NCI-H774 (cell line): ENCODE data around the gene MORC4.

Experiments used
- DNase-seq: peaks from one replicate; lab custom pipeline; 2025; lab: John Stamatoyannopoulos, UW

Gene MORC4

GRCh38 chrX:106905064-106905708, 94.8 kb downstream of the MORC4 start:
- DNase-seq = no peak

GRCh38 chrX:106903856-106904528, 96.0 kb downstream of the MORC4 start:
- DNase-seq = no peak

GRCh38 chrX:106903291-106903824, 96.7 kb downstream of the MORC4 start, which contains the start of gene RIPPLY1:
Gene RIPPLY1 (minus strand): TSS chrX:106903341. CDS start chrX:106903287, 54 bp downstream.
- DNase-seq = no peak

GRCh38 chrX:106902684-106903083, 97.3 kb downstream of the MORC4 start:
- no peak for DNase-seq

GRCh38 chrX:106901781-106902219, 98.2 kb downstream of the MORC4 start:
- DNase-seq = no peak

GRCh38 chrX:106901341-106901740, 98.7 kb downstream of the MORC4 start:
- no peak for DNase-seq

GRCh38 chrX:106899841-106900240, 100.2 kb downstream of the MORC4 start:
- no peak for DNase-seq

GRCh38 chrX:106899276-106899675, 100.7 kb downstream of the MORC4 start:
- no peak for DNase-seq

- no peak for DNase-seq
Observed at GRCh38 chrX:106898462-106898861, 101.5 kb downstream of the MORC4 start.

GRCh38 chrX:106897259-106897658, 102.8 kb downstream of the MORC4 start:
- no peak for DNase-seq

- no peak for DNase-seq
Observed at GRCh38 chrX:106894978-106895452, 105.0 kb downstream of the MORC4 start.

- no peak for DNase-seq
Observed at GRCh38 chrX:106894392-106894909, 105.6 kb downstream of the MORC4 start.

- DNase-seq = no peak
Observed at GRCh38 chrX:106891762-106892460, 108.1 kb downstream of the MORC4 start.
